Bronchial epithelial cell (primary cell): Measurements from ENCODE around the gene COL6A5. TPM values are rescaled to one million over a fixed set of nuclear protein-coding genes. Genes with fewer than 3 reads are reported as not detected.

Source experiments
- DNase-seq: peaks from one replicate; pipeline ENCODE4 v3.0.0-alpha.2; 2010; ENCODE audit warnings: low read depth
- FAIRE-seq: peaks from 2 replicates; lab custom pipeline; 2011; peaks lifted over from hg19 to GRCh38; lab: Jason Lieb, UNC
- H3K27me3 ChIP-seq: 2 replicates; pipeline ENCODE4 v1.5.1; 2011; ENCODE audit warnings: low read length; ENCODE audit not compliant: control insufficient read depth, insufficient read depth
- H3K36me3 ChIP-seq: 2 replicates; pipeline ENCODE4 v1.5.1; 2011; ENCODE audit warnings: low read length; ENCODE audit not compliant: control insufficient read depth, insufficient read depth
- H3K4me3 ChIP-seq: 2 replicates; pipeline ENCODE4 v1.5.1; 2011; ENCODE audit warnings: mild to moderate bottlenecking, low read depth, low read length, control low read depth
- CTCF ChIP-seq: IDR thresholded peaks from 2 replicates; pipeline ENCODE4 v1.5.1; 2011; ENCODE audit warnings: mild to moderate bottlenecking, moderate library complexity, low read length, control low read depth, inconsistent platforms; ENCODE audit not compliant: insufficient read depth, severe bottlenecking
- total RNA-seq: library from RNA; depleted of rRNA; stranded (reverse); fragments of >200 nt; gene quantifications from 2 replicates; pipeline ENCODE4 v1.2.1, GENCODE V29; 2014

COL6A5 gene
- total RNA-seq = not detected in 2 replicates

GRCh38 chr3:130345487-130346079, at the start of gene COL6A5:
Gene COL6A5 (plus strand): TSS chr3:130345672. CDS start chr3:130373639, 27,967 bp downstream.
- Histone ChIP-seq H3K36me3 (no peaks in the 10 kb centered on the region), H3K4me3 (no peak within 1 kb of the TSS), H3K27me3 (peaks cover 17% of the 10 kb centered on the region)
- no peak for TF ChIP-seq CTCF
- DNase-seq = no peak
- no peak for FAIRE-seq

- Histone ChIP-seq H3K4me3 (no peak overlapping the region), H3K36me3 (no peaks in the 10 kb centered on the region), H3K27me3 (no peaks in the 10 kb centered on the region)
- FAIRE-seq (no peak), DNase-seq (no peak)
- no peak for TF ChIP-seq CTCF
Observed at GRCh38 chr3:130299531-130299930, 45.9 kb upstream of the COL6A5 start.

- DNase-seq (no peak), FAIRE-seq (no peak)
- H3K36me3 ChIP-seq = no peaks in the 10 kb centered on the region
- no peak overlapping the region for H3K4me3 ChIP-seq
- no peak for TF ChIP-seq CTCF
- H3K27me3 ChIP-seq = no peaks in the 10 kb centered on the region
Observed at GRCh38 chr3:130300888-130301287, 44.6 kb upstream of the COL6A5 start.

- Histone ChIP-seq H3K4me3 (no peak overlapping the region), H3K27me3 (no peaks in the 10 kb centered on the region), H3K36me3 (no peaks in the 10 kb centered on the region)
- no peak for DNase-seq
- FAIRE-seq = no peak
- no peak for TF ChIP-seq CTCF
Observed at GRCh38 chr3:130310109-130310508, 35.4 kb upstream of the COL6A5 start.

- Histone ChIP-seq H3K4me3 (no peak overlapping the region), H3K27me3 (no peaks in the 10 kb centered on the region), H3K36me3 (no peaks in the 10 kb centered on the region)
- DNase-seq (no peak), FAIRE-seq (no peak)
- TF ChIP-seq CTCF = no peak
Observed at GRCh38 chr3:130312374-130312773, 33.1 kb upstream of the COL6A5 start.

GRCh38 chr3:130316169-130316568, 29.3 kb upstream of the COL6A5 start:
- no peaks in the 10 kb centered on the region for H3K36me3 ChIP-seq
- no peaks in the 10 kb centered on the region for H3K27me3 ChIP-seq
- no peak overlapping the region for H3K4me3 ChIP-seq
- FAIRE-seq = no peak
- TF ChIP-seq CTCF = no peak
- no peak for DNase-seq
